GM19397 (cell line): ENCODE measurements around the gene SLC16A8.

Experiments used
- ATAC-seq: cut with Tn5 transposase; IDR thresholded peaks from one replicate; pipeline ENCODE4 v1.9.1; 2021; ENCODE audit warnings: mild to moderate bottlenecking, moderate library complexity; ENCODE audit not compliant: unreplicated experiment

SLC16A8 gene

GRCh38 chr22:38112381-38112780, 28.4 kb upstream of the SLC16A8 start:
- ATAC-seq = no peak

- ATAC-seq = no peak
Measured at GRCh38 chr22:38111925-38112355, 28.0 kb upstream of the SLC16A8 start.

GRCh38 chr22:38110863-38111852, 27.2 kb upstream of the SLC16A8 start:
- no peak for ATAC-seq

- ATAC-seq = no peak
Measured at GRCh38 chr22:38110008-38110862, 26.3 kb upstream of the SLC16A8 start, which contains the start of gene BAIAP2L2. BAIAP2L2 (minus strand) TSS chr22:38110684; CDS start chr22:38110525, 159 bp downstream.

GRCh38 chr22:38109371-38110001, 25.5 kb upstream of the SLC16A8 start:
- ATAC-seq = no peak

GRCh38 chr22:38108561-38109319, 24.8 kb upstream of the SLC16A8 start:
- ATAC-seq = no peak

GRCh38 chr22:38107692-38108515, 23.9 kb upstream of the SLC16A8 start:
- ATAC-seq = no peak

GRCh38 chr22:38106814-38107578, 23.0 kb upstream of the SLC16A8 start:
- no peak for ATAC-seq

GRCh38 chr22:38104084-38104483, 20.1 kb upstream of the SLC16A8 start:
- ATAC-seq = no peak

GRCh38 chr22:38103641-38104040, 19.7 kb upstream of the SLC16A8 start:
- ATAC-seq = no peak

- ATAC-seq = no peak
Measured at GRCh38 chr22:38098410-38099249, 14.6 kb upstream of the SLC16A8 start.

- ATAC-seq = no peak
Measured at GRCh38 chr22:38097557-38098409, 13.8 kb upstream of the SLC16A8 start.

- no peak for ATAC-seq
Measured at GRCh38 chr22:38097058-38097457, 13.1 kb upstream of the SLC16A8 start.

- ATAC-seq = no peak
Measured at GRCh38 chr22:38089474-38089851, 5.5 kb upstream of the SLC16A8 start.

GRCh38 chr22:38088629-38089473, 4.9 kb upstream of the SLC16A8 start:
- no peak for ATAC-seq

GRCh38 chr22:38087855-38088254, 3.9 kb upstream of the SLC16A8 start:
- no peak for ATAC-seq
